Measurements from ENCODE around the gene DHRS12.

DNA sequence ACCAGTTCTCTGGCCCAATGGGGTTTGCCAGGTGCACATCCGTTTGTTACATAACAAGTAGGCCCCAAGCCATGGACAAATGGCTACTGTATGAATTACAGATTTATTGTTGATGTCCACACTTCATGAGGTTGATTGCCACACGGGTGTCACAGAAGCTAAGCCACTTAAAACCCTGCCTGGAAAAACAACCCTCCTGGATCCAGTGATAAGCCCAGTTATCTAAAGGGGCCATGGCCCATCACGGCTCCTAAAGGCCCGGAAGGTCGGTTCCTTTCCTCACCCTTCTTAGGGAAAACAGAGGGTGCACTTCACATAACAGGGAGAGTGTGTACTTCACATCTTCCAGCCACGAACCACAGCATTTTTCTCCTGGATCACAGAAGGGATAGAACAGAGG, 37.0 kb upstream of the DHRS12 start:
- TF ChIP-seq POLR2A (IDR thresholded peaks at IDR 0.05; ENCODE audit: low read depth, low read length) = no peak
- no peak for TF ChIP-seq TAF1 (IDR thresholded peaks at IDR 0.05; ENCODE audit: borderline replicate concordance, low read depth, low read length)
- TF ChIP-seq POLR2AphosphoS5 (IDR thresholded peaks at IDR 0.05; ENCODE audit: low read depth, low read length) = no peak

All from GM12892 (cell line).